ENCODE results near the gene KRT86. TPM values are rescaled to one million over a fixed set of nuclear protein-coding genes. Genes with fewer than 3 reads are reported as not detected.

The KRT86 gene
- total and polyA plus RNA-seq, 2 experiments from 2014 or later = 0.11 to 0.16 TPM

DNA sequence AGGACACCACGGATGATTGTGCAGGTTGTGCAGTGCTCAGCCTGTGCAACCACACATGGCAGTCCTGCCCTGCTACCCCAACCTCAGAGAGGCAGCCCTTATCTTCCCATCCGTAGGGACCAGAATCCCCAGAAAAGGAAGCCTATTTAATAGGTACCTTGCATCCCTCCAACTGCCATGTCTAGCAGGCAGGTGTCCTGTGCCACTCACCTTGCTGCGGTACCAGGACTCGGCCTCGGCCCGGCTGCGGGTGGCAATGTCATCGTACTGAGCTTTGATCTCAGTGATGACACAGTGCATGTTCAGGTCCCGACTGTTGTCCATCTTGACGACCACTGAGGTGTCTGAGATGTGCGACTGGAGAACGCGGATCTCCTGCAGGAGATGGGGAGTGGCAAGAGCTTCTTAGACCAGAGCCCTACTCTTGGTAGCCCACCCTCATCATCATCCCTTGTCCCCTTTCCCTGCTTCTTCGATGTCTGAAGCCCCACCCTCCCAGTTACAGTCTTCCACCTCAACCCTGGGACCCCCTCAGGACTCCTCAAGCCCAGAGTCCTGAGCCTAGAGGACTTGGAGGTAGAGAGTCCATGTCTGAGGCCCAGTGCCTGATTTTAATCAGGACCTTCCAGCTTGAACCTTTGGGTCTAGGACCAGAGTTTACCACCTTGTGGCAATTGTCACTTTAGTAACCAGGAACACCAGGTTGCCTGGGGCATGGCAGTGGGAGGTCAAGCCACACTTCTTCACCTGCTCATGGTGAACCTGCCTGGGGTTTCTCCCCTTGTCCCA is 20.9 kb upstream of the KRT86 start:
- Histone ChIP-seq H3K4me2 (ENCODE audit: unreplicated experiment) (no peak overlapping the region), H3F3A (ENCODE audit: insufficient read depth) (no peaks in the 10 kb centered on the region), H3K4me1 (ENCODE audit: insufficient read depth) (peaks cover 8% of the 10 kb centered on the region; the same call in 1 of the 2 replicates), H3K27ac (no peak overlapping the region), H3K36me3 (ENCODE audit: low read depth) (no peaks in the 10 kb centered on the region), H3K27me3 (replicated peaks; ENCODE audit: insufficient read depth) (peaks cover 18% of the 10 kb centered on the region), H2AFZ (no peak overlapping the region), H3K4me3 (no peak overlapping the region), H3K9ac (no peak overlapping the region), H3K9me3 (ENCODE audit: low read depth) (no peaks in the 10 kb centered on the region), H3K79me2 (ENCODE audit: insufficient read depth) (no peaks in the 10 kb centered on the region), H3K9me2 (ENCODE audit: insufficient read depth) (no peaks in the 10 kb centered on the region), H4K20me1 (ENCODE audit: insufficient read depth) (no peaks in the 10 kb centered on the region)
- in situ Hi-C loops (cut with MboI) = no loop called here
- 85 to 90% methylated on average over 14 of the region's 14 CpGs for WGBS, 2 experiments (ENCODE audit: low coverage in 1 of 2, low lambda C conversion rate in 2 of 2, missing lambda C conversion rate in 2 of 2)
- TF ChIP-seq EZH2 (IDR thresholded peaks at IDR 0.05; ENCODE audit: insufficient read depth, poor library complexity, severe bottlenecking) (no peak), EZH2phosphoT487 (IDR thresholded peaks at IDR 0.05; ENCODE audit: insufficient read depth, low read depth) (no peak)
- DNase-seq = no peak

DNA sequence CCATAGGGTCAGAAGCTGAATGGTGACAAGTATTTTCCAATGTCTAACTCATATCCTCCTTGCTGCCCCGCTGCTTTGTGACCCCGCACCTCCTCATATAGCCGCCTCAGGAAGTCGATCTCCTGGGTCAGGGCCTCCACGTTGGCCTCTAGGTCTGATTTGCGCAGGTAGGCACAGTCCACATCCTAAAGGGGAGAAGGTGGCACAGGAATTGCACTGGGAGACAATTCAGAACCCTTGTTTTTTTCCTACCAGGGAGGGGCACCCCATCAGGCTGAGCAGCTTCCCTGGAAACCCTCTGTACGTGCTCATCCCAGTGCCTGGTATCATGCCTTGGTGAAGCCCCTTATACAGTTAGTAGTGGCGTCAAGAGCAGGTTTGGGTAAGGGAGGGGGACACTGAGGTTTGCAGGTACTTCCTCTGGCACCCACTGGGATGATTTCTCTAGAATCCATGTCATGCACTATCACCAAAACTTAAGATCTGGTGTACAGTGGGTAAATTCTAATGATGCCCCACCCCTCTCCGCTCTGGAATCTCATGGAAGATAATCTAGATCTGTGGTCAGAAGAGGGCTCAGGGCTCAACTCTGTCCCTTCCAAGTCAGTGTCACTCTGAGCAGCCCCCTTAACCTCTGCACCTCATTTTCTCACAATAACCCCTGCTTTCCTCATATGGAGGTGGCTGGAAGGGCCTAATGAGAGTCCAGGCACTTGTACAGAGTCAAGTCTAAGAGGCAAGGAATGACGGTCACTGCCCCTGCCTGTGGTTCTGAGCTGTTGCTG is 20.1 kb upstream of the KRT86 start:
- Histone ChIP-seq H3F3A (ENCODE audit: insufficient read depth) (no peaks in the 10 kb centered on the region), H3K4me3 (no peak overlapping the region), H3K9me3 (ENCODE audit: low read depth) (no peaks in the 10 kb centered on the region), H3K36me3 (ENCODE audit: low read depth) (no peaks in the 10 kb centered on the region), H4K20me1 (ENCODE audit: insufficient read depth) (no peaks in the 10 kb centered on the region), H3K4me2 (ENCODE audit: unreplicated experiment) (no peak overlapping the region), H3K27me3 (replicated peaks; ENCODE audit: insufficient read depth) (peaks cover 26% of the 10 kb centered on the region), H3K27ac (no peak overlapping the region), H3K9ac (no peak overlapping the region), H2AFZ (no peak overlapping the region), H3K4me1 (ENCODE audit: insufficient read depth) (0 out of 2 replicates have a peak, but pooled peaks cover under 1% of the 10 kb centered on the region), H3K79me2 (ENCODE audit: insufficient read depth) (no peaks in the 10 kb centered on the region), H3K9me2 (ENCODE audit: insufficient read depth) (no peaks in the 10 kb centered on the region)
- TF ChIP-seq EZH2 (IDR thresholded peaks at IDR 0.05; ENCODE audit: insufficient read depth, poor library complexity, severe bottlenecking) = no peak
- no peak for TF ChIP-seq EZH2phosphoT487 (IDR thresholded peaks at IDR 0.05; ENCODE audit: insufficient read depth, low read depth)
- DNase-seq = no peak
- 82 to 84% methylated on average over 10 of the region's 10 CpGs for WGBS, 2 experiments (ENCODE audit: low coverage in 1 of 2, low lambda C conversion rate in 2 of 2, missing lambda C conversion rate in 2 of 2)
- in situ Hi-C loops (cut with MboI) = no loop called here

DNA sequence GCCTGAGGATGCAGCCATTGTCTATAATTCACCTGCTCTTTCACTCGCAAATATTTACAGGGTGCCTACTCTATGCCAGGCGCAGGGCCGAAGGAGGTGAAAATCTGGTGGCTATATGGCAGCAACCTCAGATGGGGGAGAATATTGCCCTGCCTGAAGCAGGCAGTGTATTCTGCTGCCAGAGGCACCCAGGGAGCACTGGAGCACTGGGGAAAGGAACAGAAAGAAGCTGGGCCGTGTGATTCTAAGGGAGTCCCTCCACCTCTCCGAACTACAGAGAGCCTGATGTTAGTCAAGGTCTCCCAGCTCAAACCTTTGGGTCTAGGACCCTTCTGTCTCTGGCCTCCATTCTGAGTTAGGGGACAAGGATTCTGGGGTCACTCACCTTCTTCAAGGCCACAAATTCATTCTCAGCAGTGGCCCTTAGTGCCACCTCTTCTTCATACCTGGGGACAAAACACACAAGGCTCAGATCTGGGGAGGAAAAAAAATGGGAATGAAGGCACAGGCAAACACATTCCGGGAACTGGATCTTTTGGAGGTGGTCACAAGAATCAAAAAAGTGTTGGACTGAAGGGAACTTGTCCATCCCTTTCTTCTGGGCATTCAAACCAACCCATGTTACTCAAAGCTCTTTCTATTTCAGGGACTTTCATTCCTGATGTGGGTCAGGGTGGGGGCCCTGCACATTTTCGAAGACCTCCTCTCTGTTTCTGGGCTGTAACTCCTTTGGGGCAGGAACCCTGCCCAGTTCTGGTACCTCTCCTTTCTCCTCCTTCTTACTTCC is 19.3 kb upstream of the KRT86 start:
- Histone ChIP-seq H3K4me1 (ENCODE audit: insufficient read depth) (no peaks in the 10 kb centered on the region), H3K4me3 (no peak overlapping the region), H3K4me2 (ENCODE audit: unreplicated experiment) (no peak overlapping the region), H3K9me2 (ENCODE audit: insufficient read depth) (no peaks in the 10 kb centered on the region), H2AFZ (no peak overlapping the region), H3K9me3 (ENCODE audit: low read depth) (no peaks in the 10 kb centered on the region), H3K27ac (no peak overlapping the region), H3K27me3 (replicated peaks; ENCODE audit: insufficient read depth) (peaks cover 33% of the 10 kb centered on the region), H4K20me1 (ENCODE audit: insufficient read depth) (no peaks in the 10 kb centered on the region), H3K79me2 (ENCODE audit: insufficient read depth) (no peaks in the 10 kb centered on the region), H3F3A (ENCODE audit: insufficient read depth) (no peaks in the 10 kb centered on the region), H3K36me3 (ENCODE audit: low read depth) (no peaks in the 10 kb centered on the region), H3K9ac (no peak overlapping the region)
- in situ Hi-C loops (cut with MboI) = no loop called here
- no peak for TF ChIP-seq EZH2phosphoT487 (IDR thresholded peaks at IDR 0.05; ENCODE audit: insufficient read depth, low read depth)
- no peak for TF ChIP-seq EZH2 (IDR thresholded peaks at IDR 0.05; ENCODE audit: insufficient read depth, poor library complexity, severe bottlenecking)
- WGBS, 2 experiments (ENCODE audit: low coverage in 1 of 2, low lambda C conversion rate in 2 of 2, missing lambda C conversion rate in 2 of 2) = 82 to 84% methylated on average over 7 of the region's 7 CpGs
- DNase-seq = no peak

DNA sequence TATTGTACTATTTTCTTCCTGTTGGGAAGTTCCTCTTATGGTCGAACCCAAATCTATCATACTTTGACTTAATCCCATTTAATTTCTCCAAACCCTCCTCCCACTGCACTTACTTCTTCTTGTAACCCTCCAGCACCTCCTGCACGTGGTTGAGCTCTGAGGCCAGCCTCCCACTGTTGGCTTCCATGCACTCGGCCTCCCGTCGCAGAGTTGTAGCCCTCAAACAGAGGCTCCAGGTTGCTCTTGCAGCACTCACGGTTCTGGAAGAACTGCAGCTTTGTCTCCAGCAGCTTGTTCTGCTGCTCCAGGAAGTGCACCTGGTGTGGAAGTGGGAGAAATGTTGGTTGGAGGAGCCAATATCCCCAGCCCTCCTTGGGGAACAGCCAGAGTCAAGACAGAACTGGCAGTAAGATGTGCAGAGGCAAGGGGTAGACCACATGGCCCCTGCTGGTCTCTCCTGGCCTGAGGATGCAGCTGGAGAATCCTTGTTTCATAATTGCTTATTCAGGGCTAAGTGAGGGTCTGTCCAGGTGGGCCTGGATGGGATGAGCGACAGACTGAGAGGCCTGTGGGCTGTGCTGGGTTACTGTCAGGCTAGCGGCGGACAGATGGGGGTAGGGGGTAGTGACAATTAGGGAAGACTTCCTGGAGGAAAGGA is 18.4 kb upstream of the KRT86 start:
- peaks cover 36% of the 10 kb centered on the region for H3K27me3 ChIP-seq (replicated peaks; ENCODE audit: insufficient read depth)
- H2AFZ ChIP-seq = no peak overlapping the region
- TF ChIP-seq EZH2phosphoT487 (IDR thresholded peaks at IDR 0.05; ENCODE audit: insufficient read depth, low read depth) (no peak), EZH2 (IDR thresholded peaks at IDR 0.05; ENCODE audit: insufficient read depth, poor library complexity, severe bottlenecking) (no peak)
- H3K4me1 ChIP-seq (ENCODE audit: insufficient read depth) = 0 out of 2 replicates have a peak, but pooled peaks cover 3% of the 10 kb centered on the region
- H3K4me2 ChIP-seq (ENCODE audit: unreplicated experiment) = no peak overlapping the region
- 88 to 89% methylated on average over 9 of the region's 9 CpGs for WGBS, 2 experiments (ENCODE audit: low coverage in 1 of 2, low lambda C conversion rate in 2 of 2, missing lambda C conversion rate in 2 of 2)
- H3K9me3 ChIP-seq (ENCODE audit: low read depth) = no peaks in the 10 kb centered on the region
- in situ Hi-C loops (cut with MboI) = no loop called here
- H3K9me2 ChIP-seq (ENCODE audit: insufficient read depth) = no peaks in the 10 kb centered on the region
- H3F3A ChIP-seq (ENCODE audit: insufficient read depth) = no peaks in the 10 kb centered on the region
- H3K27ac ChIP-seq = no peak overlapping the region
- H3K9ac ChIP-seq = no peak overlapping the region
- no peaks in the 10 kb centered on the region for H3K79me2 ChIP-seq (ENCODE audit: insufficient read depth)
- no peaks in the 10 kb centered on the region for H4K20me1 ChIP-seq (ENCODE audit: insufficient read depth)
- no peak overlapping the region for H3K4me3 ChIP-seq
- no peak for DNase-seq
- H3K36me3 ChIP-seq (ENCODE audit: low read depth) = no peaks in the 10 kb centered on the region
